Measurements from ENCODE around the gene MRM2. TPM values are rescaled to one million over a fixed set of nuclear protein-coding genes. Genes with fewer than 3 reads are reported as not detected.
A peak's percentile ranks its signal among the peaks of the same experiment; 100 is the strongest.

MRM2 gene
- total and polyA plus RNA-seq, 10 of the 15 experiments (the other 5 are each of a cell fraction or from before 2014, with no cell fraction given) = 43.2 to 128 (median 71.4) TPM

GRCh38 chr7:2288503-2288902, 46.5 kb upstream of the MRM2 start (continued):
- TF ChIP-seq EGR1 (IDR thresholded peaks at IDR 0.05; ENCODE audit: borderline replicate concordance in 1 of 2, low read depth in 2 of 2, low read length in 2 of 2) = no peak
- no peak for TF ChIP-seq KAT2A (conservative IDR thresholded peaks at IDR 0.05; ENCODE audit: control insufficient read depth, low read depth, low read length)
- no peak for TF ChIP-seq ZBTB40 (IDR thresholded peaks at IDR 0.05; ENCODE audit: borderline replicate concordance)
- no peak for TF ChIP-seq MYB (IDR thresholded peaks at IDR 0.05; ENCODE audit: borderline replicate concordance, low read depth, low read length)
- no peak for TF ChIP-seq POLR2A (IDR thresholded peaks at IDR 0.05; ENCODE audit: low read depth, low read length)
- TF ChIP-seq, protein P1, sequence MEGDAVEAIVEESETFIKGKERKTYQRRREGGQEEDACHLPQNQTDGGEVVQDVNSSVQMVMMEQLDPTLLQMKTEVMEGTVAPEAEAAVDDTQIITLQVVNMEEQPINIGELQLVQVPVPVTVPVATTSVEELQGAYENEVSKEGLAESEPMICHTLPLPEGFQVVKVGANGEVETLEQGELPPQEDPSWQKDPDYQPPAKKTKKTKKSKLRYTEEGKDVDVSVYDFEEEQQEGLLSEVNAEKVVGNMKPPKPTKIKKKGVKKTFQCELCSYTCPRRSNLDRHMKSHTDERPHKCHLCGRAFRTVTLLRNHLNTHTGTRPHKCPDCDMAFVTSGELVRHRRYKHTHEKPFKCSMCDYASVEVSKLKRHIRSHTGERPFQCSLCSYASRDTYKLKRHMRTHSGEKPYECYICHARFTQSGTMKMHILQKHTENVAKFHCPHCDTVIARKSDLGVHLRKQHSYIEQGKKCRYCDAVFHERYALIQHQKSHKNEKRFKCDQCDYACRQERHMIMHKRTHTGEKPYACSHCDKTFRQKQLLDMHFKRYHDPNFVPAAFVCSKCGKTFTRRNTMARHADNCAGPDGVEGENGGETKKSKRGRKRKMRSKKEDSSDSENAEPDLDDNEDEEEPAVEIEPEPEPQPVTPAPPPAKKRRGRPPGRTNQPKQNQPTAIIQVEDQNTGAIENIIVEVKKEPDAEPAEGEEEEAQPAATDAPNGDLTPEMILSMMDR (IDR thresholded peaks at IDR 0.05 in 2 of 3, conservative IDR thresholded peaks at IDR 0.05 in 1 of 3; ENCODE audit: control insufficient read depth in 2 of 3, extremely low read depth in 1 of 3, insufficient read depth in 1 of 3, low read depth in 3 of 3, low read length in 3 of 3) = no peak
- TF ChIP-seq EP300 (IDR thresholded peaks at IDR 0.05; ENCODE audit: borderline replicate concordance in 1 of 2, control insufficient read depth in 1 of 2, low read depth in 2 of 2, low read length in 2 of 2) = peak in 1 of 2 experiments; percentile 39; a peak in 1 of 4 replicates
- no peak for TF ChIP-seq STAT3 (IDR thresholded peaks at IDR 0.05; ENCODE audit: low read depth, low read length)
- TF ChIP-seq, protein P2, sequence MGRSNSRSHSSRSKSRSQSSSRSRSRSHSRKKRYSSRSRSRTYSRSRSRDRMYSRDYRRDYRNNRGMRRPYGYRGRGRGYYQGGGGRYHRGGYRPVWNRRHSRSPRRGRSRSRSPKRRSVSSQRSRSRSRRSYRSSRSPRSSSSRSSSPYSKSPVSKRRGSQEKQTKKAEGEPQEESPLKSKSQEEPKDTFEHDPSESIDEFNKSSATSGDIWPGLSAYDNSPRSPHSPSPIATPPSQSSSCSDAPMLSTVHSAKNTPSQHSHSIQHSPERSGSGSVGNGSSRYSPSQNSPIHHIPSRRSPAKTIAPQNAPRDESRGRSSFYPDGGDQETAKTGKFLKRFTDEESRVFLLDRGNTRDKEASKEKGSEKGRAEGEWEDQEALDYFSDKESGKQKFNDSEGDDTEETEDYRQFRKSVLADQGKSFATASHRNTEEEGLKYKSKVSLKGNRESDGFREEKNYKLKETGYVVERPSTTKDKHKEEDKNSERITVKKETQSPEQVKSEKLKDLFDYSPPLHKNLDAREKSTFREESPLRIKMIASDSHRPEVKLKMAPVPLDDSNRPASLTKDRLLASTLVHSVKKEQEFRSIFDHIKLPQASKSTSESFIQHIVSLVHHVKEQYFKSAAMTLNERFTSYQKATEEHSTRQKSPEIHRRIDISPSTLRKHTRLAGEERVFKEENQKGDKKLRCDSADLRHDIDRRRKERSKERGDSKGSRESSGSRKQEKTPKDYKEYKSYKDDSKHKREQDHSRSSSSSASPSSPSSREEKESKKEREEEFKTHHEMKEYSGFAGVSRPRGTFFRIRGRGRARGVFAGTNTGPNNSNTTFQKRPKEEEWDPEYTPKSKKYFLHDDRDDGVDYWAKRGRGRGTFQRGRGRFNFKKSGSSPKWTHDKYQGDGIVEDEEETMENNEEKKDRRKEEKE (IDR thresholded peaks at IDR 0.05) = no peak
- TF ChIP-seq BHLHE40 (IDR thresholded peaks at IDR 0.05; ENCODE audit: borderline replicate concordance in 1 of 2, low read depth in 2 of 2, low read length in 1 of 2) = peak in 1 of 2 experiments; percentile 66; a peak in 1 of 4 replicates
- TF ChIP-seq FOXK2 (IDR thresholded peaks at IDR 0.05) = no peak
- no peak for TF ChIP-seq NFIC (IDR thresholded peaks at IDR 0.05; ENCODE audit: low read depth, low read length)
- no peak for TF ChIP-seq NBN (IDR thresholded peaks at IDR 0.05)
- TF ChIP-seq PML (IDR thresholded peaks at IDR 0.05; ENCODE audit: low read length) = no peak
- TF ChIP-seq, protein P3, sequence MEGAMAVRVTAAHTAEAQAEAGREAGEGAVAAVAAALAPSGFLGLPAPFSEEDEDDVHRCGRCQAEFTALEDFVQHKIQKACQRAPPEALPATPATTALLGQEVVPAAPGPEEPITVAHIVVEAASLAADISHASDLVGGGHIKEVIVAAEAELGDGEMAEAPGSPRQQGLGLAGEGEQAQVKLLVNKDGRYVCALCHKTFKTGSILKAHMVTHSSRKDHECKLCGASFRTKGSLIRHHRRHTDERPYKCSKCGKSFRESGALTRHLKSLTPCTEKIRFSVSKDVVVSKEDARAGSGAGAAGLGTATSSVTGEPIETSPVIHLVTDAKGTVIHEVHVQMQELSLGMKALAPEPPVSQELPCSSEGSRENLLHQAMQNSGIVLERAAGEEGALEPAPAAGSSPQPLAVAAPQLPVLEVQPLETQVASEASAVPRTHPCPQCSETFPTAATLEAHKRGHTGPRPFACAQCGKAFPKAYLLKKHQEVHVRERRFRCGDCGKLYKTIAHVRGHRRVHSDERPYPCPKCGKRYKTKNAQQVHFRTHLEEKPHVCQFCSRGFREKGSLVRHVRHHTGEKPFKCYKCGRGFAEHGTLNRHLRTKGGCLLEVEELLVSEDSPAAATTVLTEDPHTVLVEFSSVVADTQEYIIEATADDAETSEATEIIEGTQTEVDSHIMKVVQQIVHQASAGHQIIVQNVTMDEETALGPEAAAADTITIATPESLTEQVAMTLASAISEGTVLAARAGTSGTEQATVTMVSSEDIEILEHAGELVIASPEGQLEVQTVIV (IDR thresholded peaks at IDR 0.05; ENCODE audit: borderline replicate concordance, partially characterized antibody) = no peak
